HL-60/S4 treated with phorbol 12-myristate 13-acetate at 8.2 ng/mL for 4 days and 3 days (cell line): ENCODE results near the gene SEC62.

Experiments used
- in situ Hi-C: fragments of 300-500 bp; cut with MboI; formaldehyde crosslinking; loops from 2 replicates; pipeline ENCODE4 v1.15.0; 2022; ENCODE audit warnings: low sequenced_read_pairs

Gene SEC62, protein sequence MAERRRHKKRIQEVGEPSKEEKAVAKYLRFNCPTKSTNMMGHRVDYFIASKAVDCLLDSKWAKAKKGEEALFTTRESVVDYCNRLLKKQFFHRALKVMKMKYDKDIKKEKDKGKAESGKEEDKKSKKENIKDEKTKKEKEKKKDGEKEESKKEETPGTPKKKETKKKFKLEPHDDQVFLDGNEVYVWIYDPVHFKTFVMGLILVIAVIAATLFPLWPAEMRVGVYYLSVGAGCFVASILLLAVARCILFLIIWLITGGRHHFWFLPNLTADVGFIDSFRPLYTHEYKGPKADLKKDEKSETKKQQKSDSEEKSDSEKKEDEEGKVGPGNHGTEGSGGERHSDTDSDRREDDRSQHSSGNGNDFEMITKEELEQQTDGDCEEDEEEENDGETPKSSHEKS

DNA sequence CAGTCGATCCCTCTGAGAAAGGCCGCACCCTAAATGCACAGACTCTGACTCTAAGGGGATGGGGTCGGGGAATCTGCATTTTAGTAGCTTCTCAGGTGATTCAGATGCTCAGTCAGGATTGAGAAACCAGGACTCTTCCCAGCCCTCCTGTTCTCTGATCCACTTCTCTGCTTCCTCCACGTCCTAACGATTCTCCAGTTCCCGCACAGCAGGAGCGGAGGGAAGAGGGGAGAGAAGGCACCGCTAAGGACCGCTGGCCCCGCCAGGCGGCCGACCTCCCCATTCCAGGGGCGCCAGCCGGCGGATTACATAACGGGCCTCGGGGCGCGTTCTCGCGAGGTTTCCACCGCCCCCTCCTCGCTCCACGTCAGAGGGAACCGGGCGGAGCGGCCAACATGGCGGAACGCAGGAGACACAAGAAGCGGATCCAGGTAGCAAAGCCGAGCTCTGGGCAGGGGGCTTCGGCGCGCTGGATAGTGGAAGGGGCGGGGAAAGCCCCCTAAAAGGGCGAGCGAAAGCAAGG lies at the start of gene SEC62:
SEC62 (plus strand) TSS at position 380 of the 523 bp plus-strand sequence; CDS start at position 396, 16 bp downstream.
- in situ Hi-C loops, result no loop called here

GRCh38 chr3:169923189-169923588 lies 43.4 kb upstream of the SEC62 start:
- in situ Hi-C loops, result no loop called here

- in situ Hi-C loops, result no loop called here
These were observed 42.8 kb upstream of the SEC62 start for GRCh38 chr3:169923831-169924230.

- in situ Hi-C loops, result no loop called here
These were observed 36.6 kb upstream of the SEC62 start for GRCh38 chr3:169929830-169930519.

GRCh38 chr3:169930843-169931242 lies 35.8 kb upstream of the SEC62 start:
- in situ Hi-C loops, result no loop called here

DNA sequence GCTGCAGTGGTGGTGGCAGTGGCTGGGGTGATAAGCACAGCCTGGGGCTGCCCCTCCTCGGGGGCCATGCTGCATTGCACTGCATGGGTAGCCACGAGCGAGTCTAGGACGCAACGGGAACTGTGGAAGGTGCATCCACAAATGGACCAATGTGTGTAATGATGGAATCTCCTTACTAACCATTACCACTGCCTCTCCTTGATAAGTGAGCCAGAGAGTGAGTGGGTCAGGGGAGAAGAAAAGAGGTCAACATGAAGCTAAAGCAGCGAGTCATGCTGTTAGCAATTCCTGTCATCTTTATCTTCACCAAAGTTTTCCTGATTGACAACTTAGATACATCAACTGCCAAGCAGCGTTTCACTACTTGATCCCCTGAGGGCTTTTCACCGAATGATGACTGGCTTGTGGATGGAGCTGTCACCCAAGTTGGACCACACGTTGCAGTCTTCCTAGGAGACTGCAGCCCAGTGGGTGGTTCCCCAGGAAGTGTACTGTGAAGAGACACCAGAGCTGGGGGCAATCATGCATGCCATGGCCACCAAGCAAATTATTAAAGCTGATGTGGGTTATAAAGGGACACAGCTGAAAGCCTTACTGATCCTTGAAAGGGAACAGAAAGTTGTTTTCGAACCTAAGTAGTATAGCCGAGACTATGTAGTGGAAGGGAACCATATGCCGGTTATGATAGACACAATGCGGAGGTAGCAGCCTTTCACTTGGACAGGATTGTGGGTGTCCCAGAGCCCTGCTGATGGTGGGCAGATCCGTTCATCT lies 34.7 kb upstream of the SEC62 start:
- in situ Hi-C loops, result no loop called here

DNA sequence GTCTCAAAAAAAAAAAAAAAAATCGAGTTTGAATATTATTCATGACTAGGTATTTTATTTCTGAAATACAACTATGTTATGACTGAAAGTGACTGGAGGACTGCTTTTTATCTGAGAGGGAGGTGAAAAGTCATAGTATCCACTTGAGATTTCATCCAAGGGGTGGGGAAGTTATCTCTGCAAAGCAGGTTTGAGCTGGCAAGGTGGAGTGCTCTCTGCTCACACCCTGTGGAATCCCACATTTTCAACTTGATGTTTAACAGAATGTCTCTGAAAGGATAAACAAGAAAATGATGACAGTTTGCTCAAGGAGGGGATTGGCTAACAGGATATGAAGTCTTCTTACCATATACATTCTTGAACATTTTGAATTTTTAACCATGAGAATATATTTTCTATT lies 27.3 kb upstream of the SEC62 start:
- in situ Hi-C loops, result no loop called here

DNA sequence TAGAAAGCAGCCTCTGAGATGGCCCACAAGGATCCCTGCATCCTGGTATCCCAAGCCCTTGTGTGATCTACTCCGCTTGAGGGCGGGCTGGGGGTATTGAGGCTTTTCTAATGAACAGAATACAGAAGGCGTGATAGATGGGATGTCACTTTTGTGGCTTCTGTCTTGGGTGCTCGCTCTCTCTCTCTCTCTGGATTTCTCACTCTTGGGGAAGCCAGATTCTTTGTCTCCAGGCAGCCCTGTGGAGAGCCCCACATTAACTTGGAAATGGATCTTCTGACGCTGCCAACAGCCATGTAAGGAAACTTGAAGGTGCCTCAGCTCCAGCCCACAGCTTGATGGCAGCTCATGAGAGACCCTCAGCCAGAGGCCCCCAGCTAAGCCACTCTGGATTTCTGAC lies 26.9 kb upstream of the SEC62 start:
- in situ Hi-C loops, result no loop called here

- in situ Hi-C loops, result no loop called here
These were observed 26.0 kb upstream of the SEC62 start for GRCh38 chr3:169940470-169941181.

GRCh38 chr3:169945313-169945712 lies 21.3 kb upstream of the SEC62 start:
- in situ Hi-C loops, result no loop called here

DNA sequence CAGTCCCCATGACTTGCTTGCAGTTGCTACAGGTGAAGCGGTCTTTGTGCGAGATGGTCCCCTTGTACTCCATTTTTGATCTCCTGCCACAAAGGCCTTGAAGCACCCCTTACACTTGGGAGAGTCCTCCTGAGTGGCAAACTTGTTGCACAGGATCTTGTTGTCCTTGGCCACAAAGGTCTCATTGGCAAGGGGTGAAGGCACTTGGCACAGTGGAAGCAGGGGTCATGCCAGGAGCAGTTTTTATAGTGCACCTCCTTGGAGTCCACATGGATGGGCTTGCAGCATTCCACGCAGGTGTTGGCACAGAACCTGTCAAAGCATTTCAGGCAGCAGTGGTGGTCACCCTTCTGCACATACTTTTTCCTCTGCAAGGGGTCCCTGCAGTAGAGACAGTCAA lies 20.3 kb upstream of the SEC62 start:
- in situ Hi-C loops, result no loop called here

GRCh38 chr3:169948559-169949448 lies 17.8 kb upstream of the SEC62 start:
- in situ Hi-C loops, result no loop called here

- in situ Hi-C loops, result no loop called here
These were observed 14.6 kb upstream of the SEC62 start for GRCh38 chr3:169952045-169952444.

DNA sequence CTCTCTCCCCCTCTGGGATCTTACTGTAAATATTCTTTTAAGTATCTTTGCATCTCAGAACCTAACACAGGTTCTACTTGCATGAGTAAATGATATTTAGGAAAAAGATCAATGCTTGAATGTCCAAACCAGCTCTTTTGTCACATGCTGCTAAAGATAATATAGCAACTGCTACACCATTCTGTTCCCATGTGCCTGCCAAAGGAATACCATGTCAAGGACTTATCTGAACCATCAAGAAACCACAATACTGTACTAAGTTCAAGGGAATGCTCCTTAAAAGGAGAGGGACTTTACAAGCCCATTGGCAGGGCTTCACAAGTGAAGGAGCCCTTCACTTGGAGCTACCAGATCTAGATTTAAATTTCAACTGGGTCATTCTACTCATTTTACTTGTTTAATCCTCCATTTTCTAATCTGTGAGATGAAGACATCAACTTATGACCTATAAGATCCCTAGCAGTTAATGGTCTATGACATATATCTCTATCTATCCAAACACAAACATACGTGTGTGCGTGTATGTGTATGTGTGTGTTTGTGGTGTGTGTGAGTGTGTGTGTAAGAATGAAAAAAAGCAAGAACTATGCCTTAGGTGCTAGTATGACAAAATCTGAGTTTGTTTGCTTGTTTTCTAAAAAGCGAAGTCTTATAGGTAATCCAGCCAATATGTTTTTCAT lies 13.0 kb upstream of the SEC62 start:
- in situ Hi-C loops, result no loop called here

GRCh38 chr3:169954142-169954756 lies 12.4 kb upstream of the SEC62 start:
- in situ Hi-C loops, result no loop called here

DNA sequence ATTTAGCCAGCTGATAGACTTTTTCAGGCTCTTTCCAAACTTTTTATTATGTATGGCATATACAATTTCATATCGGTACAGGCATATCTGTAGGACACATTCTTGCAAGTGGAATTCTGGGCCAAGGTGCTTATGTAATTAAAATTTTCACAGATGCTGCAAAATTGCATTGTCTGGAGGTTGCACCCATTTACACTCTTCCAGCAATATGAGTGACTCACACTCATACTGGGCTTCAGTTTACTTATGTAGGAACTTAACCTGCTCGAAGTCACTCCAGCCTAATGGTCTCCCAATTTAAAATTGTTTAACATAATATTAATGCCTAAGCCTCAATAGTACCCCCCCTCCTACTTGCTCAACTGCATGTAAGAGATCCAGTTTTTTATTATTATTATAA lies 11.2 kb upstream of the SEC62 start:
- in situ Hi-C loops, result no loop called here

GRCh38 chr3:169964176-169964575 lies 2.4 kb upstream of the SEC62 start:
- in situ Hi-C loops, result no loop called here

- in situ Hi-C loops, result no loop called here
These were observed 812 bp upstream of the SEC62 start for GRCh38 chr3:169965562-169966427.
